Vagina (tissue), 2 donors: ENCODE results near the gene BSN.

ENCODE experiments used
- POLR2A ChIP-seq, 2 donors: fragments of 450-650 bp; IDR thresholded peaks; one replicate each; pipeline ENCODE4 v1.6.1; 2017; ENCODE audit warnings: antibody characterized with exemption in 2 of 2, mild to moderate bottlenecking in 2 of 2, moderate library complexity in 2 of 2
- TF ChIP-seq, protein P1 (sequence below), 3 experiments: fragments of 450-650 bp in 2 of 3; fragments of 200-600 bp in 1 of 3; sonication (generic) in 1 of 3; IDR thresholded peaks; one replicate each; pipeline ENCODE4 v1.5.1; 2017 to 2019; ENCODE audit warnings: antibody characterized with exemption in 3 of 3, mild to moderate bottlenecking in 2 of 3, moderate library complexity in 2 of 3

DNA sequence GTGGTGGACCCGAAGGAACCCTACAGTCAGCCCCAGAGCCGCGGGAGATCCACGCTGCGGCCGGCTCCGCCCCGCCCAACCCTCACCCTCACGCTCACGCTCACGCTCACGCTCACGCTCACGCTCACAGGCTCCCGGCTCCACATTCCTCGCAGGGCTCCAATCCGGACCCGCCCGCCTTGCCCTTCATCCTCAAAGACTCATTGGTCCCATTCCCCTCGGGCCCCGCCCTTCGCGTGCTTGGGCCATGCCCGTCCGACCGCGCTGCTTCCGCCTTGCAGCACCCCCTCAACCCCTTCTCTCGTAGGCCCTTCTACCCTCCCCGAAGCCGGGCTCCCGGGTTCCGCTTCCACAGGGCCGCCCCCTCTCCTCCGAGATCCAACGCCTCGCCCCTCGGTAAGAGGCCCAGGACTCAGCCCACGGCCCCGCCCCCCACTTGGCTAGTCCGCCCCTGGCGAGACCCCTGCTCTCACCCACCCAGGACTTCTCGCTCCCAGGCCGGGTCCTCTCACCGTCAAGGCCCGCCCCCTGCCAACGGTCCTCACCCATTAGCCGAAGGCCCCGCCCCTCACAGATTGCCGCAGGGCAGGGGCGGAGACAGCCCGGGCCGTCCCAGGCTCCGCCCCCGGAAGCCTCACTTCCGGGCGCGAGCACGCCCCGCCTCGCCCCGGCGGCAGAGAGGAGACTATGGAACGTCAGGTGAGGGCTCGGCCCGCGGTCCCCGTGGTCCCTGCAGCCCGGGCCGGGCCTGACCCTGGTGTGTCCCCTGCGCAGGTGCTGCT lies 119.6 kb downstream of the BSN start, which contains the start of gene APEH:
- TF ChIP-seq, protein P1, sequence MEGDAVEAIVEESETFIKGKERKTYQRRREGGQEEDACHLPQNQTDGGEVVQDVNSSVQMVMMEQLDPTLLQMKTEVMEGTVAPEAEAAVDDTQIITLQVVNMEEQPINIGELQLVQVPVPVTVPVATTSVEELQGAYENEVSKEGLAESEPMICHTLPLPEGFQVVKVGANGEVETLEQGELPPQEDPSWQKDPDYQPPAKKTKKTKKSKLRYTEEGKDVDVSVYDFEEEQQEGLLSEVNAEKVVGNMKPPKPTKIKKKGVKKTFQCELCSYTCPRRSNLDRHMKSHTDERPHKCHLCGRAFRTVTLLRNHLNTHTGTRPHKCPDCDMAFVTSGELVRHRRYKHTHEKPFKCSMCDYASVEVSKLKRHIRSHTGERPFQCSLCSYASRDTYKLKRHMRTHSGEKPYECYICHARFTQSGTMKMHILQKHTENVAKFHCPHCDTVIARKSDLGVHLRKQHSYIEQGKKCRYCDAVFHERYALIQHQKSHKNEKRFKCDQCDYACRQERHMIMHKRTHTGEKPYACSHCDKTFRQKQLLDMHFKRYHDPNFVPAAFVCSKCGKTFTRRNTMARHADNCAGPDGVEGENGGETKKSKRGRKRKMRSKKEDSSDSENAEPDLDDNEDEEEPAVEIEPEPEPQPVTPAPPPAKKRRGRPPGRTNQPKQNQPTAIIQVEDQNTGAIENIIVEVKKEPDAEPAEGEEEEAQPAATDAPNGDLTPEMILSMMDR (IDR thresholded peaks at IDR 0.05): no peak
- peak in 1 of 2 donors; percentile 19 for TF ChIP-seq POLR2A (IDR thresholded peaks at IDR 0.05)
